Measurements from ENCODE around the gene MIOS.
A peak's percentile ranks its signal among the peaks of the same experiment; 100 is the strongest.

MIOS gene

GRCh38 chr7:7566651-7567611 is at the start of gene MIOS:
Gene MIOS (plus strand): TSS chr7:7566884. CDS start chr7:7572476, 5,592 bp downstream.
- peak within 1 kb of the TSS; percentile 83 for H3K4me2 ChIP-seq
- no peak within 1 kb of the TSS for H3K4me3 ChIP-seq (IDR thresholded peaks at IDR 0.05; ENCODE audit: insufficient read depth, low read depth, low read length)
- peak within 1 kb of the TSS; percentile 84 for H3K9ac ChIP-seq
- H3K27me3 ChIP-seq (ENCODE audit: insufficient read depth, low read depth) = no peaks in the 10 kb centered on the region
- no peaks in the 10 kb centered on the region for H4K20me1 ChIP-seq (ENCODE audit: insufficient read depth)
- H3K4me1 ChIP-seq (ENCODE audit: low read depth, poor library complexity, severe bottlenecking) = peaks cover 18% of the 10 kb centered on the region
- peak within 1 kb of the TSS; percentile 67 for H3K27ac ChIP-seq
- peaks cover 19% of the 10 kb centered on the region; the same call in 1 of the 2 replicates for H3K79me2 ChIP-seq (ENCODE audit: insufficient read depth, low read depth)
- peak within 1 kb of the TSS; percentile 85 for H2AFZ ChIP-seq (ENCODE audit: low read depth)
- TF ChIP-seq CTCF (conservative IDR thresholded peaks at IDR 0.05; ENCODE audit: low read depth, low read length) = no peak
- no peaks in the 10 kb centered on the region for H3K36me3 ChIP-seq (ENCODE audit: insufficient read depth)

- Histone ChIP-seq H3K27ac (no peak overlapping the region), H3K27me3 (ENCODE audit: insufficient read depth, low read depth) (no peaks in the 10 kb centered on the region), H3K4me2 (no peak overlapping the region), H3K4me1 (ENCODE audit: low read depth, poor library complexity, severe bottlenecking) (no peaks in the 10 kb centered on the region), H3K36me3 (ENCODE audit: insufficient read depth) (no peaks in the 10 kb centered on the region), H3K79me2 (ENCODE audit: insufficient read depth, low read depth) (no peaks in the 10 kb centered on the region), H4K20me1 (ENCODE audit: insufficient read depth) (no peaks in the 10 kb centered on the region), H2AFZ (ENCODE audit: low read depth) (no peak overlapping the region), H3K4me3 (IDR thresholded peaks at IDR 0.05; ENCODE audit: insufficient read depth, low read depth, low read length) (no peak overlapping the region), H3K9ac (no peak overlapping the region)
- TF ChIP-seq CTCF (conservative IDR thresholded peaks at IDR 0.05; ENCODE audit: low read depth, low read length) = no peak
Observed at GRCh38 chr7:7517754-7518153, 48.9 kb upstream of the MIOS start.

- no peak overlapping the region for H3K27ac ChIP-seq
- H3K9ac ChIP-seq = no peak overlapping the region
- H3K4me3 ChIP-seq (IDR thresholded peaks at IDR 0.05; ENCODE audit: insufficient read depth, low read depth, low read length) = no peak overlapping the region
- H3K4me2 ChIP-seq = no peak overlapping the region
- TF ChIP-seq CTCF (conservative IDR thresholded peaks at IDR 0.05; ENCODE audit: low read depth, low read length) = no peak
- no peaks in the 10 kb centered on the region for H3K79me2 ChIP-seq (ENCODE audit: insufficient read depth, low read depth)
- H3K27me3 ChIP-seq (ENCODE audit: insufficient read depth, low read depth) = no peaks in the 10 kb centered on the region
- H2AFZ ChIP-seq (ENCODE audit: low read depth) = no peak overlapping the region
- no peaks in the 10 kb centered on the region for H3K4me1 ChIP-seq (ENCODE audit: low read depth, poor library complexity, severe bottlenecking)
- no peaks in the 10 kb centered on the region for H3K36me3 ChIP-seq (ENCODE audit: insufficient read depth)
- no peaks in the 10 kb centered on the region for H4K20me1 ChIP-seq (ENCODE audit: insufficient read depth)
Observed at GRCh38 chr7:7519056-7519455, 47.6 kb upstream of the MIOS start.

- H3K4me1 ChIP-seq (ENCODE audit: low read depth, poor library complexity, severe bottlenecking) = no peaks in the 10 kb centered on the region
Observed at GRCh38 chr7:7519528-7519927, 47.2 kb upstream of the MIOS start.

More at GRCh38 chr7:7519528-7519927, 47.2 kb upstream of the MIOS start:
- no peak overlapping the region for H2AFZ ChIP-seq (ENCODE audit: low read depth)
- H3K9ac ChIP-seq = no peak overlapping the region
- H3K27me3 ChIP-seq (ENCODE audit: insufficient read depth, low read depth) = no peaks in the 10 kb centered on the region
- no peak for TF ChIP-seq CTCF (conservative IDR thresholded peaks at IDR 0.05; ENCODE audit: low read depth, low read length)
- no peaks in the 10 kb centered on the region for H3K79me2 ChIP-seq (ENCODE audit: insufficient read depth, low read depth)
- H4K20me1 ChIP-seq (ENCODE audit: insufficient read depth) = no peaks in the 10 kb centered on the region
- no peak overlapping the region for H3K4me3 ChIP-seq (IDR thresholded peaks at IDR 0.05; ENCODE audit: insufficient read depth, low read depth, low read length)
- H3K27ac ChIP-seq = no peak overlapping the region
- H3K36me3 ChIP-seq (ENCODE audit: insufficient read depth) = no peaks in the 10 kb centered on the region
- no peak overlapping the region for H3K4me2 ChIP-seq
